ENCODE data around the gene CCK.

The CCK gene

GRCh38 chr3:42213417-42213816 is 52.6 kb downstream of the CCK start:
- no peak for TF ChIP-seq CTCF (IDR thresholded peaks at IDR 0.05)

GRCh38 chr3:42210726-42211125 is 55.3 kb downstream of the CCK start:
- no peak for TF ChIP-seq CTCF (IDR thresholded peaks at IDR 0.05)

GRCh38 chr3:42209917-42210316 is 56.1 kb downstream of the CCK start:
- no peak for TF ChIP-seq CTCF (IDR thresholded peaks at IDR 0.05)
